Body of pancreas (tissue), 4 donors: Measurements from ENCODE around the gene NRN1L. TPM values are rescaled to one million over a fixed set of nuclear protein-coding genes. Genes with fewer than 3 reads are reported as not detected.
A peak's percentile ranks its signal among the peaks of the same experiment; 100 is the strongest.

Experiments
- ATAC-seq: fragments of 150-250 bp; one replicate; pipeline ENCODE4 v1.9.1; 2016
- DNase-seq, 4 donors: peaks; one replicate each; pipeline ENCODE4 v3.0.0-alpha.2; 2019
- H3K27ac ChIP-seq, 4 donors: fragments of 200-600 bp; sonication (generic); 1 replicate in 3 of 4; 2 replicates in 1 of 4; pipeline versions ENCODE4 v1.5.1 to v1.6.1; 2016 to 2019; ENCODE audit warnings: mild to moderate bottlenecking in 1 of 4, mixed read lengths in 1 of 4, moderate library complexity in 1 of 4
- H3K27me3 ChIP-seq, 2 donors: fragments of 200-600 bp; sonication (generic); one replicate each; pipeline ENCODE4 v1.6.0; 2016; ENCODE audit warnings: mild to moderate bottlenecking in 1 of 2
- H3K36me3 ChIP-seq, 2 donors: fragments of 200-600 bp; sonication (generic); replicated peaks in 1 of 2; 2 replicates each; pipeline ENCODE4 v1.5.1; 2016; ENCODE audit warnings: low read depth in 2 of 2; ENCODE audit not compliant: insufficient read depth in 1 of 2
- H3K4me1 ChIP-seq: fragments of 200-600 bp; sonication (generic); one replicate; pipeline ENCODE4 v1.6.0; 2016
- H3K4me3 ChIP-seq, 2 donors: fragments of 200-600 bp; sonication (generic); 1 replicate in 1 of 2; 2 replicates in 1 of 2; pipeline ENCODE4 v1.5.1; 2016 to 2019
- H3K9me3 ChIP-seq, 3 donors: fragments of 200-600 bp; sonication (generic); 1 replicate in 2 of 3; 2 replicates in 1 of 3; pipeline ENCODE4 v1.5.1; 2016
- CTCF ChIP-seq, 7 experiments: fragments of 450-650 bp in 4 of 7; fragments of 200-600 bp in 3 of 7; sonication (generic) in 3 of 7; IDR thresholded peaks; one replicate each; pipeline ENCODE4 v1.5.1; 2016 to 2019; ENCODE audit warnings: antibody characterized with exemption in 7 of 7
- POLR2A ChIP-seq, 3 donors: fragments of 450-650 bp; IDR thresholded peaks; one replicate each; pipeline ENCODE4 v1.6.1; 2016; ENCODE audit warnings: antibody characterized with exemption in 3 of 3, mild to moderate bottlenecking in 2 of 3
- WGBS, 2 donors: methylation state at CpG; one replicate each; pipeline ENCODE4 v1.1.5; 2017; 5-methylcytosine and 5-hydroxymethylcytosine counted together
- intact Hi-C: fragments of 100-400 bp; cut with DNase I; formaldehyde crosslinking; loops from one replicate; pipeline ENCODE4 v1.15.1; 2023
- total RNA-seq, 2 donors: library from RNA; depleted of rRNA; stranded (reverse); fragments of >200 nt; gene quantifications; one replicate each; pipeline ENCODE4 v1.1.0, GENCODE V29; 2016

NRN1L gene
- total RNA-seq, 2 donors from 2014 or later, result not detected

- DNase-seq, result peak; percentile 68 to 83 (median 72)
- ATAC-seq, result peak; percentile 74
These were observed 818 bp upstream of the NRN1L start for GRCh38 chr16:67883872-67884261.

GRCh38 chr16:67885545-67885944 is 860 bp downstream of the NRN1L start:
- H3K27me3 ChIP-seq, result no peaks in the 10 kb centered on the region
- H3K27ac ChIP-seq, result no peak overlapping the region
- TF ChIP-seq CTCF (IDR thresholded peaks at IDR 0.05) (no peak), POLR2A (IDR thresholded peaks at IDR 0.05) (no peak)
- no peaks in the 10 kb centered on the region for H3K9me3 ChIP-seq
- WGBS, 2 donors, result 91 to 93% methylated on average over 11 to 12 of the region's 12 CpGs
- peaks cover 0 to 17% of the 10 kb centered on the region in 2 donors for H3K36me3 ChIP-seq
- H3K4me1 ChIP-seq, result no peaks in the 10 kb centered on the region
- intact Hi-C loops, result no loop called here
- DNase-seq (no peak), ATAC-seq (no peak)
- H3K4me3 ChIP-seq, result no peak overlapping the region

More at GRCh38 chr16:67883872-67884261, 818 bp upstream of the NRN1L start:
- Histone ChIP-seq H3K4me1 (no peaks in the 10 kb centered on the region), H3K4me3 (no peak overlapping the region), H3K9me3 (no peaks in the 10 kb centered on the region), H3K36me3 (peaks cover 13 to 32% of the 10 kb centered on the region in 2 donors), H3K27me3 (no peaks in the 10 kb centered on the region), H3K27ac (no peak overlapping the region)
- WGBS, 2 donors, result 49 to 56% methylated on average over 9 to 11 of the region's 11 CpGs
- intact Hi-C loops, result loop anchor here (5.0 kb wide), 1 partner anchor 38 kb away; no protein-coding TSS in a partner anchor
- TF ChIP-seq CTCF (IDR thresholded peaks at IDR 0.05), result peak; percentile 76 to 89 (median 84)
- TF ChIP-seq POLR2A (IDR thresholded peaks at IDR 0.05), result no peak

- no peak overlapping the region for H3K4me3 ChIP-seq
- H3K9me3 ChIP-seq, result no peaks in the 10 kb centered on the region
- DNase-seq, result no peak
- TF ChIP-seq CTCF (IDR thresholded peaks at IDR 0.05), result no peak
- no peak for TF ChIP-seq POLR2A (IDR thresholded peaks at IDR 0.05)
- no peak for ATAC-seq
- 92 to 93% methylated on average over 2 to 19 of the region's 19 CpGs for WGBS, 2 donors
- intact Hi-C loops, result no loop called here
- H3K4me1 ChIP-seq, result no peaks in the 10 kb centered on the region
- H3K27me3 ChIP-seq, result no peaks in the 10 kb centered on the region
- peaks cover 0 to 13% of the 10 kb centered on the region in 2 donors for H3K36me3 ChIP-seq
- H3K27ac ChIP-seq, result no peak overlapping the region
These were observed 1.3 kb downstream of the NRN1L start for GRCh38 chr16:67885976-67886375.

GRCh38 chr16:67886387-67886786 is 1.7 kb downstream of the NRN1L start:
- ATAC-seq (no peak), DNase-seq (no peak)
- TF ChIP-seq CTCF (IDR thresholded peaks at IDR 0.05) (no peak), POLR2A (IDR thresholded peaks at IDR 0.05) (no peak)
- intact Hi-C loops, result no loop called here
- Histone ChIP-seq H3K9me3 (no peaks in the 10 kb centered on the region), H3K4me3 (no peak overlapping the region), H3K4me1 (no peaks in the 10 kb centered on the region), H3K27me3 (no peaks in the 10 kb centered on the region), H3K36me3 (peaks cover 0 to 9% of the 10 kb centered on the region in 2 donors), H3K27ac (no peak overlapping the region)
- WGBS, 2 donors, result 94 to 97% methylated on average over 5 of the region's 5 CpGs

- whole genome bisulfite sequencing, 2 donors, result 80 to 81% methylated on average over 2 to 3 of the region's 3 CpGs
- intact Hi-C loops, result no loop called here
- H3K27me3 ChIP-seq, result no peaks in the 10 kb centered on the region
- ATAC-seq (no peak), DNase-seq (no peak)
- no peak overlapping the region for H3K4me3 ChIP-seq
- H3K4me1 ChIP-seq, result no peaks in the 10 kb centered on the region
- no peak overlapping the region for H3K27ac ChIP-seq
- TF ChIP-seq CTCF (IDR thresholded peaks at IDR 0.05) (no peak), POLR2A (IDR thresholded peaks at IDR 0.05) (no peak)
- no peaks in the 10 kb centered on the region for H3K36me3 ChIP-seq
- no peaks in the 10 kb centered on the region for H3K9me3 ChIP-seq
These were observed 3.6 kb downstream of the NRN1L start for GRCh38 chr16:67888331-67888730.
